ENCODE results near the gene EEIG1.
A peak's percentile ranks its signal among the peaks of the same experiment; 100 is the strongest.

GRCh38 chr9:127942216-127943010 lies 38.4 kb downstream of the EEIG1 start:
- peak; percentile 87 to 95 (median 92) for TF ChIP-seq CTCF (IDR thresholded peaks at IDR 0.05)
- TF ChIP-seq POLR2A (IDR thresholded peaks at IDR 0.05) = no peak
